RWPE1 (cell line): ENCODE measurements around the gene TMEM192.

ENCODE experiments used
- CTCF ChIA-PET: fragments of 350-600 bp; sonication (Branson Sonifier 250); formaldehyde crosslinking; extraction: SDS; loops from one replicate; lab custom pipeline; 2021; lab: Yijun Ruan, JAX
- POLR2A ChIA-PET: fragments of 400-600 bp; formaldehyde crosslinking; extraction: SDS; loops from one replicate; lab custom pipeline; 2020; ENCODE audit warnings: antibody characterized with exemption; ENCODE audit not compliant: low non-redundant PET; lab: Yijun Ruan, JAX
- DNase-seq: peaks from one replicate; pipeline ENCODE4 v3.0.0; 2012; ENCODE audit warnings: low spot score
- H3K27ac ChIP-seq: fragments of 450-650 bp; 2 replicates; pipeline ENCODE4 v1.5.1; 2017
- TF ChIP-seq, protein P1 (sequence below): fragments of 450-650 bp; conservative IDR thresholded peaks from 2 replicates; pipeline ENCODE4 v1.5.1; 2017; ENCODE audit warnings: low read depth, mild to moderate bottlenecking

Gene TMEM192

DNA sequence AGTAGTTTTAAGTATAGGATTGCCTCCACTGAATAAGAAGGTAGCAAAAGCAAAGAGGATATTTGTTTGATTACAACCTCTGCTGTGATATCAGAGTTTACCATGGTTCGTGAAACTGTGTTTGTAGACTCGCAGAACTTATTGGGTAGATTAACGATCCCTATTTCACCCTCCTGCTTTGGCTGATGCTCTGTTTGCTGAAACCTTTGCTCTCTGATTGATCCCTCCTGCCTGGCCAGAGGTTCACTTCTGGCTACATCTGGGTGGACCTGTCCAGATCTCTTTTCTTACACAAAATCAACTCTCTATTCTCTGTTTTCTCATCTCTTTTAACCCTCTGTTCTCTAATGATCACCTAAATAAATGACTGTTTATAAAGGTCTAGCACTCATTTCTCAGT lies 37.9 kb upstream of the TMEM192 start:
- TF ChIP-seq, protein P1, sequence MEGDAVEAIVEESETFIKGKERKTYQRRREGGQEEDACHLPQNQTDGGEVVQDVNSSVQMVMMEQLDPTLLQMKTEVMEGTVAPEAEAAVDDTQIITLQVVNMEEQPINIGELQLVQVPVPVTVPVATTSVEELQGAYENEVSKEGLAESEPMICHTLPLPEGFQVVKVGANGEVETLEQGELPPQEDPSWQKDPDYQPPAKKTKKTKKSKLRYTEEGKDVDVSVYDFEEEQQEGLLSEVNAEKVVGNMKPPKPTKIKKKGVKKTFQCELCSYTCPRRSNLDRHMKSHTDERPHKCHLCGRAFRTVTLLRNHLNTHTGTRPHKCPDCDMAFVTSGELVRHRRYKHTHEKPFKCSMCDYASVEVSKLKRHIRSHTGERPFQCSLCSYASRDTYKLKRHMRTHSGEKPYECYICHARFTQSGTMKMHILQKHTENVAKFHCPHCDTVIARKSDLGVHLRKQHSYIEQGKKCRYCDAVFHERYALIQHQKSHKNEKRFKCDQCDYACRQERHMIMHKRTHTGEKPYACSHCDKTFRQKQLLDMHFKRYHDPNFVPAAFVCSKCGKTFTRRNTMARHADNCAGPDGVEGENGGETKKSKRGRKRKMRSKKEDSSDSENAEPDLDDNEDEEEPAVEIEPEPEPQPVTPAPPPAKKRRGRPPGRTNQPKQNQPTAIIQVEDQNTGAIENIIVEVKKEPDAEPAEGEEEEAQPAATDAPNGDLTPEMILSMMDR = no peak
- DNase-seq = no peak
- POLR2A ChIA-PET = no interaction called here
- CTCF ChIA-PET = interaction anchor here (0.9 kb wide), 1 partner anchor 14 kb away, joined by 7 read pairs; no protein-coding TSS in a partner anchor
- H3K27ac ChIP-seq = no peak overlapping the region

DNA sequence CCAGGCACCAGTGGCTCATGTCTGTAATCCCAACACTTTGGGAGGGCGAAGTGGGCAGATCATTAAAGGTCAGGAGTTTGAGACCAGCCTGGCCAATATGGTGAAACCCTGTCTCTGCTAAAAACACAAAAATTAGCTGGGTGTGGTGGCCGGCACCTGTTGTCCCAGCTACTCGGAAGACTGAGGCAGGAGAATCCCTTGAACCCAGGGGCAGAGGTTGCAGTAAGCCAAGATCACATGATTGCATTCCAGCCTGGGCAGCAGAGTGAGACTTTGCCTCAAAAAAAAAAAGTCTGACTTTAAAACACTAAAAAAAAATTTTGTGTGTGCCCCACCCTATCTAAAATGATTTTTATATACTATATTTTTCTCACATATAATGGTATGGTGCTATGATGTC lies 26.2 kb upstream of the TMEM192 start:
- CTCF ChIA-PET = interaction anchor here (1.0 kb wide), 1 partner anchor 206 kb away, joined by 3 read pairs; no protein-coding TSS in a partner anchor
- DNase-seq = no peak
- no peak overlapping the region for H3K27ac ChIP-seq
- TF ChIP-seq, protein P1 = no peak
- POLR2A ChIA-PET = no interaction called here

- no peak overlapping the region for H3K27ac ChIP-seq
- CTCF ChIA-PET = interaction anchor here (0.6 kb wide), 1 partner anchor 78 kb away, joined by 3 read pairs; no protein-coding TSS in a partner anchor
- no peak for DNase-seq
- POLR2A ChIA-PET = no interaction called here
- TF ChIP-seq, protein P1 = no peak
Observed at GRCh38 chr4:165137205-165137604, 24.5 kb upstream of the TMEM192 start.

- no peak for DNase-seq
- no peak overlapping the region for H3K27ac ChIP-seq
- ChIA-PET POLR2A (no interaction called here), CTCF (interaction anchor here (0.6 kb wide), 1 partner anchor 79 kb away, joined by 3 read pairs; no protein-coding TSS in a partner anchor)
- TF ChIP-seq, protein P1 = no peak
Observed at GRCh38 chr4:165136529-165136928, 23.9 kb upstream of the TMEM192 start.

DNA sequence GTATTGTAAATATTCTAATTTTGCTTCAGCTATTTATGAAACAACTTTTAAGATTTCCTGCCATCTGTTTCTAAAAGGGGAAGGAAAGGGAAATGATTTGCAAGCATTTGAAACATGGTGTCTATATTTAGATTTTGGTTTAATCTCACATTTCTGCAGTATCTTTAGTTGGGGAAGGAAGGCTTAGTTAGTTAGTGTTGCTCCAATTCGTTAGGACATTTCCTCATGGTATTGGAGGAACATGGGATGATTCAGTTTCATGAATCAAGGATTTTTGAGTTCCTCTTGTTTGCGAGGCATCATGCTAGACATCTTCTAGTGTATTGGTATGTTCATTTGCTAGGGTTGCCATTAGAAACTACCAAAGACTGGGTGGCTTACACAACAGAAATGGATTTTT lies 20.5 kb upstream of the TMEM192 start:
- POLR2A ChIA-PET = no interaction called here
- DNase-seq = no peak
- CTCF ChIA-PET = interaction anchor here (0.7 to 2.9 kb wide), 2 partner anchors 29 to 211 kb away, joined by 3 to 38 read pairs; no protein-coding TSS in a partner anchor
- H3K27ac ChIP-seq = no peak overlapping the region
- TF ChIP-seq, protein P1 = no peak

- ChIA-PET POLR2A (no interaction called here), CTCF (interaction anchor here (0.5 to 2.9 kb wide), 25 partner anchors 9 to 559 kb away, joined by 3 to 38 read pairs (median 3); partner anchors contain the start of gene TMEM192)
- DNase-seq = peak; percentile 61
- H3K27ac ChIP-seq = no peak overlapping the region
- TF ChIP-seq, protein P1 = peak; percentile 90
Observed at GRCh38 chr4:165131247-165131832, 18.7 kb upstream of the TMEM192 start.
